Measurements from ENCODE around the gene PCDH18. TPM values are rescaled to one million over a fixed set of nuclear protein-coding genes. Genes with fewer than 3 reads are reported as not detected.

Gene PCDH18
- total and polyA plus RNA-seq, 2 of the 4 experiments (the other 2 are of a cell fraction) = 41.3 to 119 TPM

- intact Hi-C loops (cut with micrococcal nuclease) (no loop called here), in situ Hi-C loops (cut with MboI; ENCODE audit: low sequenced_read_pairs) (no loop called here), dilution Hi-C loops (cut with HindIII; ENCODE audit: low sequenced_read_pairs, unreplicated experiment) (no loop called here)
- no TSS peak for BruUV-seq (replicated peaks)
- ChIA-PET POLR2A (ENCODE audit: unreplicated experiment) (no interaction called here), CTCF (interaction anchor here (0.7 kb wide), 1 partner anchor 16 kb away, joined by 3 read pairs; no protein-coding TSS in a partner anchor)
- Histone ChIP-seq H3K36me3 (ENCODE audit: control insufficient read depth, insufficient read depth, low read length) (no peaks in the 10 kb centered on the region), H2AFZ (replicated peaks; ENCODE audit: low read length, poor library complexity) (no peak overlapping the region), H3K27ac (ENCODE audit: insufficient read depth, low read length) (no peak overlapping the region), H2AK5ac (ENCODE audit: low read depth, low read length) (no peak overlapping the region), H4K8ac (ENCODE audit: low read depth in 2 of 2, low read length in 2 of 2) (no peak overlapping the region), H3K79me1 (ENCODE audit: low read depth in 1 of 2, low read length in 2 of 2) (no peaks in the 10 kb centered on the region), H2BK20ac (ENCODE audit: low read depth, low read length) (no peak overlapping the region), H4K20me1 (ENCODE audit: insufficient read depth, low read length) (no peaks in the 10 kb centered on the region), H3K4me1 (ENCODE audit: control insufficient read depth, insufficient read depth, low read length) (no peaks in the 10 kb centered on the region), H2AK9ac (replicated peaks; ENCODE audit: low read depth, low read length, poor library complexity) (no peak overlapping the region), H3K4me3 (ENCODE audit: insufficient read depth, low read depth, low read length) (no peak overlapping the region), H3K4me2 (ENCODE audit: low read depth, low read length) (no peak overlapping the region), H4K91ac (ENCODE audit: insufficient read depth, low read depth, low read length) (no peak overlapping the region), H3K14ac (replicated peaks; ENCODE audit: low read depth, low read length) (no peak overlapping the region), H3K9me3 (ENCODE audit: control insufficient read depth, insufficient read depth, low read length) (no peaks in the 10 kb centered on the region), H3K18ac (ENCODE audit: low read depth, low read length) (no peak overlapping the region), H3K9ac (ENCODE audit: low read depth, low read length) (no peak overlapping the region), H2BK120ac (ENCODE audit: low read depth, low read length) (no peak overlapping the region), H3K23ac (ENCODE audit: low read depth, low read length) (no peak overlapping the region), H3K27me3 (ENCODE audit: control insufficient read depth, insufficient read depth, low read length) (no peaks in the 10 kb centered on the region), H3K9me1 (ENCODE audit: insufficient read depth, low read length) (no peaks in the 10 kb centered on the region), H3K4ac (ENCODE audit: low read depth, low read length) (no peak overlapping the region), H2BK5ac (ENCODE audit: low read depth, low read length, poor library complexity, severe bottlenecking) (no peak overlapping the region), H3K56ac (ENCODE audit: extremely low read depth, insufficient read depth, low read length) (no peak overlapping the region), H4K5ac (ENCODE audit: low read depth, low read length) (no peak overlapping the region), H2BK15ac (ENCODE audit: low read depth, low read length) (no peak overlapping the region)
- TF ChIP-seq MAZ (IDR thresholded peaks at IDR 0.05; ENCODE audit: borderline replicate concordance, low read depth, low read length) = no peak
- no peak for TF ChIP-seq ELK1 (IDR thresholded peaks at IDR 0.05; ENCODE audit: borderline replicate concordance, low read depth, low read length)
- no peak for TF ChIP-seq CHD1 (IDR thresholded peaks at IDR 0.05; ENCODE audit: low read depth, low read length)
- no peak for TF ChIP-seq CTCF (conservative IDR thresholded peaks at IDR 0.05; ENCODE audit: low read depth, low read length)
- no peak for TF ChIP-seq POLR2A (IDR thresholded peaks at IDR 0.05; ENCODE audit: low read depth, low read length)
- no peak for TF ChIP-seq NFE2L2 (IDR thresholded peaks at IDR 0.05; ENCODE audit: low read depth, low read length)
- no peak for TF ChIP-seq BHLHE40 (IDR thresholded peaks at IDR 0.05; ENCODE audit: low read depth, low read length)
- TF ChIP-seq RCOR1 (IDR thresholded peaks at IDR 0.05; ENCODE audit: insufficient replicate concordance, low read length) = no peak
- TF ChIP-seq RAD21 (IDR thresholded peaks at IDR 0.05; ENCODE audit: low read length) = no peak
- TF ChIP-seq MXI1 (IDR thresholded peaks at IDR 0.05; ENCODE audit: borderline replicate concordance, low read depth, low read length) = no peak
- TF ChIP-seq CEBPB (IDR thresholded peaks at IDR 0.05; ENCODE audit: low read depth, low read length) = no peak
- no peak for TF ChIP-seq RFX5 (IDR thresholded peaks at IDR 0.05; ENCODE audit: low read depth, low read length)
- TF ChIP-seq SMC3 (IDR thresholded peaks at IDR 0.05; ENCODE audit: low read depth, low read length) = no peak
- TF ChIP-seq MAFK (IDR thresholded peaks at IDR 0.05; ENCODE audit: low read depth, low read length) = no peak
- TF ChIP-seq FOS (IDR thresholded peaks at IDR 0.05; ENCODE audit: low read depth, low read length) = no peak
- TF ChIP-seq USF2 (IDR thresholded peaks at IDR 0.05; ENCODE audit: low read depth, low read length) = no peak
- DNase-seq = peak; percentile 4
- no CpG with 5 or more reads among the region's 1 CpG for WGBS, 2 experiments (ENCODE audit: extremely low coverage in 2 of 2, insufficient read length in 1 of 2)
- ATAC-seq (ENCODE audit: low read depth) = no peak
These were observed 60.8 kb downstream of the PCDH18 start for GRCh38 chr4:137471461-137471860.
